HepG2 (cell line): ENCODE measurements around the gene DIAPH1. TPM values are rescaled to one million over a fixed set of nuclear protein-coding genes. Genes with fewer than 3 reads are reported as not detected.

ENCODE experiments used
- ATAC-seq: fragments of 200-7000 bp; cut with Tn5 transposase; 3 replicates; pipeline ENCODE4 v1.9.1; 2020; ENCODE audit warnings: mild to moderate bottlenecking, moderate library complexity
- BruUV-seq: library from RNA; stranded (reverse); fragments of 400-500 nt; replicated peaks from 2 replicates; lab custom pipeline; 2021; lab: Mats Ljungman, UMichigan
- CTCF ChIA-PET: fragments of 300-600 bp; formaldehyde crosslinking; extraction: SDS; loops from one replicate; lab custom pipeline; 2021; ENCODE audit warnings: low total read pairs, inconsistent platforms, low intra/inter-chr PET ratio; lab: Yijun Ruan, JAX
- POLR2A ChIA-PET: fragments of 350-600 bp; sonication (Branson Sonifier 250); formaldehyde crosslinking; loops from one replicate; lab custom pipeline; 2020; ENCODE audit warnings: antibody characterized with exemption, inconsistent platforms; lab: Yijun Ruan, JAX
- DNase-seq: peaks from one replicate; pipeline ENCODE4 v3.0.0-alpha.2; 2015; ENCODE audit warnings: low spot score
- FAIRE-seq: peaks from 3 replicates; lab custom pipeline; 2011; peaks lifted over from hg19 to GRCh38; lab: Jason Lieb, UNC
- H2AFZ ChIP-seq: one replicate; pipeline ENCODE4 v1.6.1; 2011; ENCODE audit warnings: low read length, inconsistent platforms
- H3K27ac ChIP-seq: fragments of 300-600 bp; 3 replicates; pipeline ENCODE4 v1.8.0; 2011; ENCODE audit warnings: mixed run types, mild to moderate bottlenecking, mixed read lengths, low read length, inconsistent platforms; ENCODE audit not compliant: insufficient read depth; ENCODE audit errors: extremely low read length
- H3K27me3 ChIP-seq, 2 experiments: fragments of 200-600 bp in 1 of 2; 2 replicates in 1 of 2; 3 replicates in 1 of 2; pipeline versions ENCODE4 v1.6.0 to v1.8.0; 2011; ENCODE audit warnings: low read length in 2 of 2, mild to moderate bottlenecking in 2 of 2, moderate library complexity in 2 of 2, inconsistent platforms in 1 of 2; ENCODE audit not compliant: insufficient read depth in 2 of 2, control insufficient read depth in 1 of 2
- H3K36me3 ChIP-seq, 2 experiments: fragments of 200-600 bp in 1 of 2; replicated peaks in 1 of 2; 2 replicates in 1 of 2; 3 replicates in 1 of 2; pipeline versions ENCODE4 v1.5.1 to v1.8.0; 2011; ENCODE audit warnings: low read length in 2 of 2, inconsistent platforms in 1 of 2; ENCODE audit not compliant: insufficient read depth in 2 of 2, control insufficient read depth in 1 of 2
- H3K4me1 ChIP-seq: 2 replicates; pipeline ENCODE4 v1.5.1; 2012; ENCODE audit warnings: low read length, inconsistent platforms; ENCODE audit not compliant: insufficient read depth
- H3K4me2 ChIP-seq: 2 replicates; pipeline ENCODE4 v1.6.0; 2011; ENCODE audit warnings: low read depth, low read length, inconsistent platforms
- H3K4me3 ChIP-seq, 3 experiments: fragments of 200-600 bp in 1 of 3; sonication (generic), shearing (Covaris generic) in 1 of 3; replicated peaks in 1 of 3; 2 replicates each; pipeline ENCODE4 v1.5.1; 2011 to 2016; ENCODE audit warnings: low read length in 3 of 3, inconsistent platforms in 2 of 3, low read depth in 2 of 3, mild to moderate bottlenecking in 2 of 3, control low read depth in 1 of 3, mixed read lengths in 1 of 3; ENCODE audit not compliant: insufficient read depth in 1 of 3
- H3K79me2 ChIP-seq: one replicate; pipeline ENCODE4 v1.6.1; 2011; ENCODE audit warnings: low read length, inconsistent platforms; ENCODE audit not compliant: insufficient read depth
- H3K9ac ChIP-seq: 2 replicates; pipeline ENCODE4 v1.6.0; 2011; ENCODE audit warnings: mild to moderate bottlenecking, low read depth, low read length, inconsistent platforms; ENCODE audit not compliant: insufficient read depth
- H3K9me3 ChIP-seq: 2 replicates; pipeline ENCODE4 v1.5.1; 2012; ENCODE audit warnings: mild to moderate bottlenecking, low read length
- H4K20me1 ChIP-seq: 2 replicates; pipeline ENCODE4 v1.6.0; 2011; ENCODE audit warnings: inconsistent platforms, mild to moderate bottlenecking, low read length, moderate library complexity; ENCODE audit not compliant: insufficient read depth
- ARNT2 ChIP-seq: sonication (generic); formaldehyde crosslinking; IDR thresholded peaks from 2 replicates; pipeline ENCODE4 v1.8.0; 2022; ENCODE audit warnings: mild to moderate bottlenecking, low read depth, missing genetic modification reagents, moderate library complexity
- DPF2 ChIP-seq: sonication (generic); formaldehyde crosslinking; IDR thresholded peaks from 2 replicates; pipeline ENCODE4 v1.4.0; 2020; ENCODE audit warnings: mild to moderate bottlenecking, low read depth, missing genetic modification reagents, borderline replicate concordance
- MLLT10 ChIP-seq: sonication (generic); formaldehyde crosslinking; IDR thresholded peaks from 2 replicates; pipeline ENCODE4 v1.4.0; 2020; ENCODE audit warnings: missing genetic modification reagents
- TMF1 ChIP-seq: sonication (generic); formaldehyde crosslinking; IDR thresholded peaks from 2 replicates; pipeline ENCODE4 v1.8.1; 2022; ENCODE audit warnings: low read depth, missing genetic modification reagents
- WGBS: methylation state at CpG from one replicate; pipeline ENCODE4 v1.1.6; 2017; ENCODE audit warnings: low lambda C conversion rate; 5-methylcytosine and 5-hydroxymethylcytosine counted together
- in situ Hi-C: cut with HindIII; loops from 2 replicates; pipeline ENCODE4 v1.10.0; 2017; ENCODE audit warnings: low pct_unique_long_range_greater_than_20kb; ENCODE audit not compliant: extremely low pct_ligation_motif_present
- intact Hi-C: fragments of 100-400 bp; cut with micrococcal nuclease; formaldehyde crosslinking; loops from one replicate; pipeline ENCODE4 v1.10.0; 2022; ENCODE audit not compliant: unreplicated experiment
- polyA plus RNA-seq, 8 experiments: library from polyadenylated mRNA; depleted of rRNA in 3 of 8; stranded (reverse) in 7 of 8; unstranded in 1 of 8; fragments of >200 nt; fragmentation: Illumina TruSeq in 4 of 8; extraction: Trizol in 4 of 8; gene quantifications; 2 replicates each; pipeline versions ENCODE4 v1.2.1 to v1.2.3, GENCODE V29; 2011 to 2016; ENCODE audit warnings: low read depth in 4 of 8, missing spikeins in 1 of 8, mixed read lengths in 1 of 8; ENCODE audit not compliant: insufficient read depth in 1 of 8
- total RNA-seq, 5 experiments: library from RNA; depleted of rRNA; stranded (reverse); fragments of >200 nt; fragmentation: Illumina TruSeq; extraction: Trizol; gene quantifications; 2 replicates each; pipeline ENCODE4 v1.2.3, GENCODE V29; 2016; ENCODE audit warnings: low read depth in 1 of 5
- TF ChIP-seq, protein P1 (sequence below): sonication (generic); formaldehyde crosslinking; conservative IDR thresholded peaks from 2 replicates; pipeline ENCODE4 v1.8.1; 2023; ENCODE audit warnings: missing genetic modification reagents
- TF ChIP-seq, protein P2 (sequence below): sonication (generic); formaldehyde crosslinking; IDR thresholded peaks from 2 replicates; pipeline ENCODE4 v1.9.0; 2021; ENCODE audit warnings: missing genetic modification reagents, mild to moderate bottlenecking, borderline replicate concordance
- TF ChIP-seq, protein P3 (sequence below): sonication (generic); formaldehyde crosslinking; IDR thresholded peaks from 2 replicates; pipeline ENCODE4 v1.5.0; 2020; ENCODE audit warnings: missing genetic modification reagents

The DIAPH1 gene
- total and polyA plus RNA-seq, 2 of the 13 experiments (the other 11 are each of a cell fraction or from before 2014, with no cell fraction given) = 25.1 to 33.9 TPM

DNA sequence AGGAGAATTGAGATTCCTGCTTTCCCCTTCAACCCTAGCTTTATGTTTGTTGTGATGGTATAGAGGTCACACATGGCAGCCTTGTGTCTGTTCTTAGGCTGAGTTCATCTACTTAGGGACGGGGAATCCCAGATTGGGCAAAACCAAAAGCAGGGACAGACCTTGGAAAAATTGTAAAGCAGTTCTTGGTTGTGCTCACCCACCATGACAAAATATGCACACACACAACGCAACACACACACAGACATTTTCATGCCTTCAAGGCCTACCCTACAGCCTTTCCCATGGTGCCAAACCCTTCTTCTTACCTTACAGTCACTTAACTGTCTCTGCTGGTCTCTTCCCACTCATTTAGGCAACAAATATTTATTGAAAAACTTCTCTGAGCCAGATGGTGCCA lies 115.1 kb downstream of the DIAPH1 start:
- Histone ChIP-seq H3K9me3 (no peaks in the 10 kb centered on the region), H2AFZ (no peak overlapping the region), H3K4me1 (no peaks in the 10 kb centered on the region), H4K20me1 (no peaks in the 10 kb centered on the region), H3K4me3 (no peak overlapping the region), H3K36me3 (no peaks in the 10 kb centered on the region), H3K79me2 (no peaks in the 10 kb centered on the region), H3K27ac (no peak overlapping the region), H3K27me3 (no peaks in the 10 kb centered on the region; a peak in 1 of 5 replicates), H3K9ac (no peak overlapping the region), H3K4me2 (no peak overlapping the region)
- in situ Hi-C loops = no loop called here
- POLR2A ChIA-PET = no interaction called here
- FAIRE-seq = no peak
- no peak for DNase-seq
- TF ChIP-seq, protein P1, sequence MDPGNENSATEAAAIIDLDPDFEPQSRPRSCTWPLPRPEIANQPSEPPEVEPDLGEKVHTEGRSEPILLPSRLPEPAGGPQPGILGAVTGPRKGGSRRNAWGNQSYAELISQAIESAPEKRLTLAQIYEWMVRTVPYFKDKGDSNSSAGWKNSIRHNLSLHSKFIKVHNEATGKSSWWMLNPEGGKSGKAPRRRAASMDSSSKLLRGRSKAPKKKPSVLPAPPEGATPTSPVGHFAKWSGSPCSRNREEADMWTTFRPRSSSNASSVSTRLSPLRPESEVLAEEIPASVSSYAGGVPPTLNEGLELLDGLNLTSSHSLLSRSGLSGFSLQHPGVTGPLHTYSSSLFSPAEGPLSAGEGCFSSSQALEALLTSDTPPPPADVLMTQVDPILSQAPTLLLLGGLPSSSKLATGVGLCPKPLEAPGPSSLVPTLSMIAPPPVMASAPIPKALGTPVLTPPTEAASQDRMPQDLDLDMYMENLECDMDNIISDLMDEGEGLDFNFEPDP = no peak
- no peak for TF ChIP-seq DPF2 (CRISPR knock-in tag)
- TF ChIP-seq TMF1 (CRISPR knock-in tag) = no peak
- TF ChIP-seq MLLT10 (CRISPR knock-in tag) = no peak
- TF ChIP-seq, protein P2, sequence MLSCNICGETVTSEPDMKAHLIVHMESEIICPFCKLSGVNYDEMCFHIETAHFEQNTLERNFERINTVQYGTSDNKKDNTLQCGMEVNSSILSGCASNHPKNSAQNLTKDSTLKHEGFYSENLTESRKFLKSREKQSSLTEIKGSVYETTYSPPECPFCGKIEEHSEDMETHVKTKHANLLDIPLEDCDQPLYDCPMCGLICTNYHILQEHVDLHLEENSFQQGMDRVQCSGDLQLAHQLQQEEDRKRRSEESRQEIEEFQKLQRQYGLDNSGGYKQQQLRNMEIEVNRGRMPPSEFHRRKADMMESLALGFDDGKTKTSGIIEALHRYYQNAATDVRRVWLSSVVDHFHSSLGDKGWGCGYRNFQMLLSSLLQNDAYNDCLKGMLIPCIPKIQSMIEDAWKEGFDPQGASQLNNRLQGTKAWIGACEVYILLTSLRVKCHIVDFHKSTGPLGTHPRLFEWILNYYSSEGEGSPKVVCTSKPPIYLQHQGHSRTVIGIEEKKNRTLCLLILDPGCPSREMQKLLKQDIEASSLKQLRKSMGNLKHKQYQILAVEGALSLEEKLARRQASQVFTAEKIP (CRISPR knock-in tag) = no peak
- no TSS peak for BruUV-seq
- no peak for ATAC-seq
- intact Hi-C loops = no loop called here
- CTCF ChIA-PET = no interaction called here
- 47% methylated on average over 2 of the region's 2 CpGs for WGBS

DNA sequence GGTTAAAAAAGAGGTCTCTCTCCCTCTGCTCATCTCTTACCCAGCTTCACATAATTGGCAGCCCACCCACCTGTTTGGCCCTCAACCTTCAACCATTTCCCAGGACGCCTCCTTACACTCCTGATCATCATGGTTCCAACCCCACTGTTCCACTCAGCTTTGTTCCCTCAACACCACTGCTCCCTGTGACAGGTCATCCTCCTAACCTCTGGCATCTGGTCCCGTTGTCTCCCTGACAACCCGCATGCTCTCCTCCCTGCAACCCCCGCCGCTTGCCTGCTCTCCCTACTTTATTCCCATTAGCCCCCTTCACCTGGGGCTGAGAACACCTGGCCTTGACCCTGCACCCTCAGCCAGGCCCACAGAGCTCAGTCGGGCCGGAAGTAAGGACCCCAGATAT lies 117.0 kb downstream of the DIAPH1 start:
- in situ Hi-C loops (no loop called here), intact Hi-C loops (no loop called here)
- Histone ChIP-seq H3K9me3 (no peaks in the 10 kb centered on the region), H4K20me1 (no peaks in the 10 kb centered on the region), H3K36me3 (no peaks in the 10 kb centered on the region), H3K27me3 (no peaks in the 10 kb centered on the region), H3K4me1 (no peaks in the 10 kb centered on the region), H3K4me2 (no peak overlapping the region), H3K4me3 (no peak overlapping the region), H2AFZ (no peak overlapping the region), H3K79me2 (no peaks in the 10 kb centered on the region), H3K9ac (no peak overlapping the region), H3K27ac (no peak overlapping the region)
- FAIRE-seq = no peak
- no peak for DNase-seq
- 54% methylated on average over 7 of the region's 7 CpGs for WGBS
- CTCF ChIA-PET = no interaction called here
- no peak for ATAC-seq
- BruUV-seq = no TSS peak
- POLR2A ChIA-PET = no interaction called here
- TF ChIP-seq ARNT2 (CRISPR knock-in tag) = no peak
- TF ChIP-seq, protein P3, sequence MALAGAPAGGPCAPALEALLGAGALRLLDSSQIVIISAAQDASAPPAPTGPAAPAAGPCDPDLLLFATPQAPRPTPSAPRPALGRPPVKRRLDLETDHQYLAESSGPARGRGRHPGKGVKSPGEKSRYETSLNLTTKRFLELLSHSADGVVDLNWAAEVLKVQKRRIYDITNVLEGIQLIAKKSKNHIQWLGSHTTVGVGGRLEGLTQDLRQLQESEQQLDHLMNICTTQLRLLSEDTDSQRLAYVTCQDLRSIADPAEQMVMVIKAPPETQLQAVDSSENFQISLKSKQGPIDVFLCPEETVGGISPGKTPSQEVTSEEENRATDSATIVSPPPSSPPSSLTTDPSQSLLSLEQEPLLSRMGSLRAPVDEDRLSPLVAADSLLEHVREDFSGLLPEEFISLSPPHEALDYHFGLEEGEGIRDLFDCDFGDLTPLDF = no peak
